IPS-15b (cell line): ENCODE data around the gene DDX17.

ENCODE experiments used
- H3K27me3 ChIP-seq: one replicate; pipeline ENCODE4 v1.6.1; 2013; ENCODE audit warnings: low read length; ENCODE audit not compliant: control insufficient read depth, insufficient read depth
- H3K36me3 ChIP-seq: one replicate; pipeline ENCODE4 v1.6.1; 2013; ENCODE audit warnings: low read length; ENCODE audit not compliant: control insufficient read depth, insufficient read depth
- H3K4me1 ChIP-seq: one replicate; pipeline ENCODE4 v1.6.1; 2013; ENCODE audit warnings: mild to moderate bottlenecking, low read length; ENCODE audit not compliant: control insufficient read depth, insufficient read depth
- H3K4me3 ChIP-seq: one replicate; pipeline ENCODE4 v1.5.1; 2013; ENCODE audit warnings: low read depth, low read length
- H3K9ac ChIP-seq: one replicate; pipeline ENCODE4 v1.6.1; 2013; ENCODE audit warnings: low read depth, mild to moderate bottlenecking, low read length
- H3K9me3 ChIP-seq: one replicate; pipeline ENCODE4 v1.6.1; 2013; ENCODE audit warnings: mild to moderate bottlenecking, low read length; ENCODE audit not compliant: control insufficient read depth, insufficient read depth

Gene DDX17

DNA sequence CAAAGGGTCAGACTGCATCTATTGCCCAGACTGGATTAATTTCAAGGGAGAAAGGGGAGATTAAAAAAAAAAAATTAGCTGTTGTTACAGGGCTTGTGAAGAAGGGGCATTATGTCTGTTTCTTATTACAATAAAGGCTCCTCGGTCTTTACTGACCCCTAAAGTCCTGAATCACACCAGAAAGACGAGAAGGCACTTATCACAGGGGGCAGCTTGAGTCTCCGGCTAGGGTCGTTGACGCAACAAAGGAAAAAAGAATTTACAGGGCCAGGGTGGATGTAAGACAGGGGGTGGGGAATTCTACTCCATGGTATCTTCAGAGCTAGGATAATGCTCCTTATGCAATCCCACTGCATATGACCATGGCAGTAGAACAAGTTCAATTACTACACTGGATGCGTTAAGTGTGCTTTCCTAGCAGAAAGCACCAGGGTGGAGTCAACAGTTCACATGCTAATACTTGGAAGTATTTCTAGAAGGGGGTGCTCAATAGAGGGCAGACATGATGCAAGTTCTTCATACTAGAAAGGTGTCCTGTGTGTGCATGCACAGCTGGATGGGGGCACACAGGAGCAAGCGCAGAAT lies 16.5 kb downstream of the DDX17 start:
- H3K27me3 ChIP-seq: no peaks in the 10 kb centered on the region
- peaks cover 3% of the 10 kb centered on the region for H3K4me1 ChIP-seq
- H3K9me3 ChIP-seq: no peaks in the 10 kb centered on the region
- no peak overlapping the region for H3K4me3 ChIP-seq
- peaks cover 63% of the 10 kb centered on the region for H3K36me3 ChIP-seq
- no peak overlapping the region for H3K9ac ChIP-seq

DNA sequence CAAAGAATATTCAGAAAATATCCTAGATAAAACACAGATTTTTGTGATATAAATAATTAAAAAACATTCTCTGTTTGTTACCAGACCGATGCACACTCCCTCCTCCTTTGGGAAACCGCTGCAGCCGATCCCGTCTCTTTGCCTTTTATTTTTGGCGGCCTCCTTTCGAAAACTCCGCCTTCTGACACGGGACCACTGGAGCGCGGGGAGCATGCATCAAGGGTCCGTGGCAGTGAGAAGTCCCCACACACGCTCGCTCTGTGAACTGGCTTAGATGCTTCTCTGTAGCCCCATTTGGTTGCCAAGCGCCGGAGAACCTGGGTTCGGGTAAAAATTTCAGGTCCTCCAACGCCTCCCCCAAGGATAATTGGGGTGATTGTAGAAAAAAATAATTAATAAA lies 17.0 kb downstream of the DDX17 start:
- Histone ChIP-seq H3K9me3 (no peaks in the 10 kb centered on the region), H3K27me3 (no peaks in the 10 kb centered on the region), H3K9ac (no peak overlapping the region), H3K4me1 (peaks cover 3% of the 10 kb centered on the region), H3K4me3 (no peak overlapping the region), H3K36me3 (peaks cover 63% of the 10 kb centered on the region)

DNA sequence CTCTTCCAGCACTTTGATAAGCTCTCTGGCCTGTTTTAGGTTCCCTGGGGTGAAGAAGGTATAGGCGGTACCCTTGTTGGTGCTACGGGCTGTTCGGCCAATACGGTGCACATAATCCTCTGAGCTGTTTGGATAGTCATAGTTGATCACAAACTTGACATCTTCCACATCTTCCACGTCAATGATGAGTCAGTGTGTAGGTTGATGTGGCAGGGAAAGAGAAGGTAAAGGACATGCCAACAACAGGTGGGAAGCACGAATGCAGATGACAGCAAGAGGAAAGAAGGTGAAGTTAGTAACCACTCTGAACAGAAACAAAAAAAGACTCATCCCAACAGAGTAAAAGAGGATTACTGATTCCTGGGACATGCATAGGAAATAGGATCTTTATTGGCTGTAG lies 18.2 kb downstream of the DDX17 start:
- H3K9me3 ChIP-seq: no peaks in the 10 kb centered on the region
- peaks cover 68% of the 10 kb centered on the region for H3K36me3 ChIP-seq
- no peaks in the 10 kb centered on the region for H3K27me3 ChIP-seq
- no peak overlapping the region for H3K4me3 ChIP-seq
- no peak overlapping the region for H3K9ac ChIP-seq
- H3K4me1 ChIP-seq: peaks cover 3% of the 10 kb centered on the region

DNA sequence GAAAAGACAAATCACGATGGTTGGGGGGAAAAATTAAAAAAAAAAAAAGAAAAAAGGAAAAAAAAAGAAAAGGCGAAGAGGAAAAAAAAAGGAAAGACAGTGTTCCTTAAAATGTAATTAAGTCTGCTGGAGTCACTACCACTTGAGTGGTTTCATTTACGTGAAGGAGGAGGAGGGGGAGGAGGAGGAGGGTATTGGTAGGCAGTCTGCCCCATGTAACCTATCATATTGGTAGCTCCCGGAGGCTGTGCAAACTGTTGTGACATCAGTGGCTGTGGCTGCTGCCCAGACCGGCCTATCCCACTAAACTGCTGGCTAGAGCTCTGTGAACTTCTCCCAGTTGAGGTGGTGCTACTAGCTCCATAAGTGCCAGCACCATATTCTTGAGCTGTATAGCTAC lies 20.3 kb downstream of the DDX17 start:
- no peak overlapping the region for H3K4me3 ChIP-seq
- peaks cover 74% of the 10 kb centered on the region for H3K36me3 ChIP-seq
- H3K27me3 ChIP-seq: no peaks in the 10 kb centered on the region
- H3K4me1 ChIP-seq: no peaks in the 10 kb centered on the region
- H3K9ac ChIP-seq: no peak overlapping the region
- no peaks in the 10 kb centered on the region for H3K9me3 ChIP-seq

DNA sequence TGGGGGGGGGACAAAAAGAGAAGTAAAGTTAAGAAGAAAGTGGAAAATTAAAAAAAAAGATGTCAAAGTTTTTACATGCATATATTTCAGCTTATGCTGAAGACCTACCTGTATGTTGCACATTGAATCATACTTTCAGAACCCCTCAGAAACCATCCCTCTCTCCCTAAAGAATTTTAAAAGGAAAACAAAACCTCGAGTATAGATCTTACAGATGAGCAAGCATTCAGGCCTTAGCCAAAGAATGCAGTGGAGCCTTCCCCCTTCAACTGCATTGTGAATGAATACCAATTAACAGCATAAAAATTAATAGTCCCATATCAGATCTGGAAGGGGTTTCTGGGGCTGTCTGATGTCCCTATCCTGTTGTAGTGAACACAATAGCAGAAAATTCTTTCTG lies 21.9 kb downstream of the DDX17 start:
- no peaks in the 10 kb centered on the region for H3K27me3 ChIP-seq
- peaks cover 61% of the 10 kb centered on the region for H3K36me3 ChIP-seq
- no peak overlapping the region for H3K9ac ChIP-seq
- H3K9me3 ChIP-seq: no peaks in the 10 kb centered on the region
- H3K4me1 ChIP-seq: no peaks in the 10 kb centered on the region
- no peak overlapping the region for H3K4me3 ChIP-seq

DNA sequence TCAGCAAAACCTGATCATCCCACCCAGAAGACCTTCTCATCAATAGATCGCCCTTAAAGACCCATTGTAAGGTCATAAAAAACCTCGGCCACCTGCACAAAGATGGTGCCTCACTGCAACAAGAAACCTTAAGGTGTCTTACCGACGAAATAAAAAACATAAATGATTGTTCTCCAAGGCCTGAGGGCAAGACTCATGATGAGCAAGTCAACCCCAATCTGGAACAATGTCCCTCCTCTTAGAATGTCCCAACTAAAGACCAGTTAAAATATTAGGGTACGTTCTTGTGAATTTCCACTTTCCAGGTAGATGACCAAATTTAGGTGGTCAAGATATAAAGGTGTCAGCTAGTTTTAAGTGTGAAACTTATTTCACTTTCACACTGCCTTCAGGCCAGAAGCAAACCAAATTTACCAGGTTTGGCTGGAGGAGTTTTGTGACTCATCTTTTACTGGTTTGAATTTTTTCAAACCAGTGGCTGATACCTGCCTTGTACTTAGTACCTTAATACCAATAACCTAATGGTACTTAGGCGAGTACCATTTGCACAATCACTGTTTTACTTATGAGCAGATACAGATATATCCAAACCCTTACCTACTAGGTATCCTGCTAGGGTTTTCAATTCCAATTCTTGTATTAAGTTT lies 23.3 kb downstream of the DDX17 start:
- H3K4me3 ChIP-seq: no peak overlapping the region
- H3K9ac ChIP-seq: no peak overlapping the region
- H3K4me1 ChIP-seq: no peaks in the 10 kb centered on the region
- H3K36me3 ChIP-seq: peaks cover 53% of the 10 kb centered on the region
- no peaks in the 10 kb centered on the region for H3K9me3 ChIP-seq
- no peaks in the 10 kb centered on the region for H3K27me3 ChIP-seq

DNA sequence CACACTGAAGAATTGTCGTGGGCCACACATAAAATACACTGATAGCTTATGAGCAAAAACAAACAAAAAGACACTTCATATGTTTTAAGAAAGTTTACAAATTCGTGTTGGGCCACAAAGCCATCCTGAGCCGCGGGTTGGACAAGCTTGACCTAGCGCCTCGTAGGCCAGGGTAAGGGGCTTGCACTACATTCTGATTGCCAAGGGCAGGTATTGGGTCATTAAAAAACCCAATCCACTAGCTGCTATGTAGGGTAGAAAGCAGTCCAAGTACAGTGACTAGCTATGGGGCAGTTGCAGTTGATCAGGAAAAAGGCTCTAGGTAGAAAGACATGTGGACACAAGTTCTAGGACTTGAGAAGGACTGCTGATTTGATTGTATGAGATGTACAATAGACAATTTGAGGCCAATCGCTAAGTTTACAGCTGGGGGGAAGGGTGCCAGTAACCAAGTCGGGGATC lies 24.2 kb downstream of the DDX17 start:
- Histone ChIP-seq H3K9ac (no peak overlapping the region), H3K4me1 (no peaks in the 10 kb centered on the region), H3K9me3 (no peaks in the 10 kb centered on the region), H3K36me3 (peaks cover 50% of the 10 kb centered on the region), H3K4me3 (no peak overlapping the region), H3K27me3 (no peaks in the 10 kb centered on the region)

DNA sequence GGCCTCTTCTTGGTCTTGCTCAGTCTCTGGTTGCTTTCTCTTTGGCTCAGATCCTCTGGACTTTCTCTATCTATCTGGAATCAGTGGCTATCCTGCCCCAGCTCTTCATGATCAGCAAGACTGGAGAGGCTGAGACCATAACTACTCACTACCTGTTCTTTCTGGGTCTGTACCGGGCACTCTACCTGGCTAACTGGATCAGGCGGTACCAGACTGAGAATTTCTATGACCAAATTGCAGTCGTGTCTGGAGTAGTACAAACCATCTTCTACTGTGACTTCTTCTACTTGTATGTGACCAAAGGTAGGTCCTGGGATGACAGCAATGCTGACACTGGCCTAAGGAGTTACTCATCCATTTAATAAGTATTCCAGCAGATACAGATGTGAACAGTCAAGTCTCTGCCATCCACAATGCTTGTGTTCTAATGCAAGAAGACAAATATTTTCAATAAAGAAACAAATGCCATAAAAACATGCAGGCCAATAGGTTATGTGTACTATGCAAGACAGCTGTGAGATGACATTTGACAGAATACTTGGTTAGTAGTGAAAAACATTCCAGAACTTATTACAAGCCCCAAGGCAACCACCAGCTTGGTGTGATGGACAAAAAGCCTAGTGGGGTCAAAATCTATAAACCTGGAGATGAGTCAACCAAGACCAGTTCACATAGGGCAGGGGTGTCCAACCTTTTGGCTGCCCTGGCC lies 24.8 kb downstream of the DDX17 start:
- Histone ChIP-seq H3K9me3 (no peaks in the 10 kb centered on the region), H3K9ac (no peak overlapping the region), H3K27me3 (no peaks in the 10 kb centered on the region), H3K4me3 (no peak overlapping the region), H3K4me1 (no peaks in the 10 kb centered on the region), H3K36me3 (peaks cover 50% of the 10 kb centered on the region)

DNA sequence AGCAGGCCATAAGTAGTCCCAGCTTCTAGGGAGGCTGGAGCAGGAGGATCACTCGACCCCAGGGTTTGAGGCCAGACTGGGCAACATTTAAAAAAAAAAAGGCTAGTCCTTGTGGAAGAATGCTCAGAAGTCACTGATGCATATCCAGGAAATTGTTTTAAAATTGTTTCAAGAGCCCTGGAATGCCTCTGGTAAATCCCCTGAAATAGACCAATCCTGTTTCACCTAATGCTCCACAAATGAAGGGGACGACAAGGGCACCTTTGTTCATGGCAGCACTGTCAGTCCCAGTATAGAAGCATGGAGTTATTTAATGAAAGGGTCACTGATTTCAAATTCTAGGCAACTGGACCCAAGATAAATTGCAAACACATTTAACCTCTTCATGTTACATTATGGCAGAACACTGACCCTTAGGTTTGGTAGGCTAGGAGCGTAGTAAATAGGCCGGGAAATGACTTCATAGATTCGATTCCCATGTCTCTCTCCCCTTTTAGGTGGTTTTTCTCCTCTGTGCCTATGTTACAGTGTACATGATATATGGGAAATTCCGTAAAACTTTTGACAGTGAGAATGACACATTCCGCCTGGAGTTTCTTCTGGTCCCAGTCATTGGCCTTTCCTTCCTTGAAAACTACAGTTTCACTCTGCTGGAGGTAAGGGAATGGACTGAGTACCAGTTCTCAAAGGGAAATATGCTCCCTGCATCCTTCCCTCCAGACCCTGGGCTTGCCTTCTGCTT lies 26.8 kb downstream of the DDX17 start:
- Histone ChIP-seq H3K4me1 (peaks cover under 1% of the 10 kb centered on the region), H3K9ac (no peak overlapping the region), H3K9me3 (no peaks in the 10 kb centered on the region), H3K36me3 (peaks cover 33% of the 10 kb centered on the region), H3K27me3 (no peaks in the 10 kb centered on the region), H3K4me3 (no peak overlapping the region)

DNA sequence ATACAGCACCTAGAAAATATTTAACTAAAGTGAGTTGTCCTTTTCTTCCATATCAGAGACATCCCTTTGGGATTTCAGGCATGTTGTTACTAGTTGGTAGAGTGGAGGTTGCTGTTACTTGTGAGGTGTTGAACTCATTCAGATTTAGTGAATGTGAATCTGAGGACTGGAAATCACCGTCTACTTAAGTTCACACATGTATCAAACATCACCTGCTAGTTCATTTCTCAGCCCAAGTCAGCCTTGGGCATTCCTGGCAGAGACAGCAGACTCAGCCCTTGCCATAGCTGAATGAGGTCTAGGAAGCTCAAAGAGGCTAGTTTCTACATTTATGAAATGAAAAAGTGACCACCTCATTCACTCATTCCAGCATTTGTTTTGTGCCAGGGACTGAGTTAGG lies 28.5 kb downstream of the DDX17 start:
- Histone ChIP-seq H3K36me3 (peaks cover 17% of the 10 kb centered on the region), H3K4me1 (peaks cover 2% of the 10 kb centered on the region), H3K27me3 (no peaks in the 10 kb centered on the region), H3K9ac (no peak overlapping the region), H3K4me3 (no peak overlapping the region), H3K9me3 (no peaks in the 10 kb centered on the region)

DNA sequence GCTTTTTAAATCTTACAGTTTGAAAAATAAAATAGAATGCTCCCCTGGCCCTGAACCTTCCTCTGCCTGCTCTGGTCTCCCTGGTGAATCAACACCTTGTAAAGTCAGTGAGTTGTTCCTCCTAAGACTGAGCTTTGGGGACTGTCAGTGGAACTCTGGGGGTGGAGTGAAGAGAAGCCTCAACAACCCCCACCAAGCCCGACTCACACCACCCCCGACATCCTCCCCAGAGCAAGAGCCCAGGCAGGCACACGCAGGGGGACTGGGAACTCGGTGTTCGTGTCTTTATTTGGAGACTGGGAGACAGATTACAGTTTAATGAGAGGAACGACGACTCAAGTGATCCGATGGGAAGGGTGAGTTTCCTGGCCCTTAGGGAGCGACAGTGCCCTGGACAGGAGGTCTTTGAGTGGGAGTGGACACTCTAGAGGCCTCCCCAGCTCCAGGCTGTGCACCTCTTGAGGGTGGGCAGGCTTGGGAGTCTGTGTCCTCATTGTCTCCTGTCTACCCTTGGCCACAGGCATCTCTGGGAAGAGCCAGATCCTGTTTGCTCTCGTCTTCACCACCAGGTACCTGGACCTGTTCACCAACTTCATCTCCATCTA lies 32.0 kb downstream of the DDX17 start:
- Histone ChIP-seq H3K36me3 (no peaks in the 10 kb centered on the region), H3K9me3 (no peaks in the 10 kb centered on the region), H3K4me3 (no peak overlapping the region), H3K27me3 (no peaks in the 10 kb centered on the region), H3K9ac (no peak overlapping the region), H3K4me1 (peaks cover 2% of the 10 kb centered on the region)
